ENCODE measurements around the gene NKX1-2.

DNA sequence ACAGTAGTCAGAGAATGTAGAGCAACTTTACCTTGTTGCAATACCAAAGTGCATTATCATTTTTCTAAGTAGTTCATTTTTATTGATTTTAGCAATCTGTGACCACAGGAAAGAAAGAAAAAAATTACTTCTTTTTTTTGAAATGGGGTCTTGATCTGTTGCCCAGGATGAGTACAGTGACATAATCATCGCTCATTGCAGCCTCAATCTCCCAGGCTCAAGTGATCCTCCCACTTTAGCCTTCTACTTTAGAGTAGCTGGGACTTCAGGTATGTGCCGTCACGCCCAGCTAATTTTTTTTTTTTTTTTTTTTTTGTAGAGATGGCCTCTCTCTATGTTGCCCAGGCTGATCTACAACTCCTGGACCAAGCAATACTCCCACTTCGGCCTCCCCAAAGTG lies 19.8 kb downstream of the NKX1-2 start:
- TF ChIP-seq, protein P1, sequence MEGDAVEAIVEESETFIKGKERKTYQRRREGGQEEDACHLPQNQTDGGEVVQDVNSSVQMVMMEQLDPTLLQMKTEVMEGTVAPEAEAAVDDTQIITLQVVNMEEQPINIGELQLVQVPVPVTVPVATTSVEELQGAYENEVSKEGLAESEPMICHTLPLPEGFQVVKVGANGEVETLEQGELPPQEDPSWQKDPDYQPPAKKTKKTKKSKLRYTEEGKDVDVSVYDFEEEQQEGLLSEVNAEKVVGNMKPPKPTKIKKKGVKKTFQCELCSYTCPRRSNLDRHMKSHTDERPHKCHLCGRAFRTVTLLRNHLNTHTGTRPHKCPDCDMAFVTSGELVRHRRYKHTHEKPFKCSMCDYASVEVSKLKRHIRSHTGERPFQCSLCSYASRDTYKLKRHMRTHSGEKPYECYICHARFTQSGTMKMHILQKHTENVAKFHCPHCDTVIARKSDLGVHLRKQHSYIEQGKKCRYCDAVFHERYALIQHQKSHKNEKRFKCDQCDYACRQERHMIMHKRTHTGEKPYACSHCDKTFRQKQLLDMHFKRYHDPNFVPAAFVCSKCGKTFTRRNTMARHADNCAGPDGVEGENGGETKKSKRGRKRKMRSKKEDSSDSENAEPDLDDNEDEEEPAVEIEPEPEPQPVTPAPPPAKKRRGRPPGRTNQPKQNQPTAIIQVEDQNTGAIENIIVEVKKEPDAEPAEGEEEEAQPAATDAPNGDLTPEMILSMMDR (IDR thresholded peaks at IDR 0.05 in 8 of 11, conservative IDR thresholded peaks at IDR 0.05 in 3 of 11) = no peak
- TF ChIP-seq POLR2A (IDR thresholded peaks at IDR 0.05) = no peak

Measured in spleen (tissue), 7 donors.